ENCODE measurements around the gene EPHA4.

EPHA4 gene

GRCh38 chr2:221572821-221573429 is 821 bp upstream of the EPHA4 start:
- peak overlapping the region; percentile 75 for H3K4me3 ChIP-seq (ENCODE audit: low read depth, low read length)
- no peak for TF ChIP-seq CTCF (IDR thresholded peaks at IDR 0.05; ENCODE audit: low read depth, low read length)

- TF ChIP-seq CTCF (IDR thresholded peaks at IDR 0.05; ENCODE audit: low read depth, low read length) = no peak
- H3K4me3 ChIP-seq (ENCODE audit: low read depth, low read length) = peak overlapping the region; percentile 75
Measured at GRCh38 chr2:221571551-221572218, 419 bp downstream of the EPHA4 start.

- peak overlapping the region; percentile 75 for H3K4me3 ChIP-seq (ENCODE audit: low read depth, low read length)
- TF ChIP-seq CTCF (IDR thresholded peaks at IDR 0.05; ENCODE audit: low read depth, low read length) = no peak
Measured at GRCh38 chr2:221571025-221571550, 1.0 kb downstream of the EPHA4 start.

- peak overlapping the region; percentile 75 for H3K4me3 ChIP-seq (ENCODE audit: low read depth, low read length)
- TF ChIP-seq CTCF (IDR thresholded peaks at IDR 0.05; ENCODE audit: low read depth, low read length) = no peak
Measured at GRCh38 chr2:221570321-221570935, 1.7 kb downstream of the EPHA4 start.

GRCh38 chr2:221569871-221570270 is 2.2 kb downstream of the EPHA4 start:
- H3K4me3 ChIP-seq (ENCODE audit: low read depth, low read length) = peak overlapping the region; percentile 75
- no peak for TF ChIP-seq CTCF (IDR thresholded peaks at IDR 0.05; ENCODE audit: low read depth, low read length)

GRCh38 chr2:221569425-221569845 is 2.7 kb downstream of the EPHA4 start:
- H3K4me3 ChIP-seq (ENCODE audit: low read depth, low read length) = no peak overlapping the region; the same call in 1 of the 2 replicates
- TF ChIP-seq CTCF (IDR thresholded peaks at IDR 0.05; ENCODE audit: low read depth, low read length) = no peak

- TF ChIP-seq CTCF (IDR thresholded peaks at IDR 0.05; ENCODE audit: low read depth, low read length) = no peak
- no peak overlapping the region for H3K4me3 ChIP-seq (ENCODE audit: low read depth, low read length)
Measured at GRCh38 chr2:221568299-221568698, 3.8 kb downstream of the EPHA4 start.

All from WI38 (cell line).